GM13977 (cell line): Measurements from ENCODE around the gene SLC16A3.

Source experiments
- DNase-seq: peaks from one replicate; pipeline ENCODE4 v3.0.0; 2012; ENCODE audit warnings: low spot score
- in situ Hi-C: fragments of 300-500 bp; cut with MboI; formaldehyde crosslinking; loops from one replicate; pipeline ENCODE4 v1.12.0; 2022; ENCODE audit warnings: low sequenced_read_pairs, low pct_unique_long_range_greater_than_20kb, mixed read lengths, inconsistent platforms; ENCODE audit not compliant: unreplicated experiment
- TF ChIP-seq, protein P1 (sequence below): IDR thresholded peaks from 2 replicates; pipeline ENCODE4 v1.5.1; 2012; ENCODE audit warnings: mild to moderate bottlenecking, control low read depth; ENCODE audit not compliant: insufficient read depth; ENCODE audit errors: extremely low read depth, missing control alignments

Gene SLC16A3

DNA sequence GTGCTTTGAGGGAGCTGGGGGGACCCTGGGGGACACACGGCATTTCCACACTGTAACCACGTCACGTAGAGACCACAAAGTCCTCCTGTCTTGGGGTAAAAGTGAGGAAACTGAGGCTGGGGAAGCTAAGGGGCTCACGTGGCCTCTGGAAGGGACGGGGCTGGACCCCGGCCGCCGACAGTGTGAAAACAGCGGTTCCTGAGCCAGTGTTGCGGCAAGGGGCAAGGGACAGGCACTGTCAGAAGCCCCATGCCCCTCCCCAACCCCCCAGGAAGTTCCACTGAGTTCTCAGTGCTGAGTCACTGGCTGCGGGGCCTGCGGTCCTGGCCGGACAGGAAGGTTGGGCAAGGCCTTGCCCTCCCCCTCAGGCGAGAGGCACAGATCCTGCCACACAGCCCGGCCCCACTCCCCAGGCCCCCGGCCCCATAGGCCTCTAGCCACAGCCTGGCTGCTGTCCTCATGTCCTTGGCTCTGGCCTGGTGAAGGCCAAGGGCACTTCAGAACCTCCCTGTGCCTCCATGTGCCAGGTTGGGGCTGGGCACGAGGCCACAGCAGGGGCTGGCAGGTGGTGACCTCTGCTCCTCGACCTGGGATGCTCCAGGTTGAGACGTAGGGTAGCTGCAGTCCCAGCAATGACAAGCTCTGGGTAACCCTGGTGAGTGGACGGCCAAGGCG is 11.2 kb upstream of the SLC16A3 start:
- no peak for DNase-seq
- in situ Hi-C loops, result no loop called here
- TF ChIP-seq, protein P1, sequence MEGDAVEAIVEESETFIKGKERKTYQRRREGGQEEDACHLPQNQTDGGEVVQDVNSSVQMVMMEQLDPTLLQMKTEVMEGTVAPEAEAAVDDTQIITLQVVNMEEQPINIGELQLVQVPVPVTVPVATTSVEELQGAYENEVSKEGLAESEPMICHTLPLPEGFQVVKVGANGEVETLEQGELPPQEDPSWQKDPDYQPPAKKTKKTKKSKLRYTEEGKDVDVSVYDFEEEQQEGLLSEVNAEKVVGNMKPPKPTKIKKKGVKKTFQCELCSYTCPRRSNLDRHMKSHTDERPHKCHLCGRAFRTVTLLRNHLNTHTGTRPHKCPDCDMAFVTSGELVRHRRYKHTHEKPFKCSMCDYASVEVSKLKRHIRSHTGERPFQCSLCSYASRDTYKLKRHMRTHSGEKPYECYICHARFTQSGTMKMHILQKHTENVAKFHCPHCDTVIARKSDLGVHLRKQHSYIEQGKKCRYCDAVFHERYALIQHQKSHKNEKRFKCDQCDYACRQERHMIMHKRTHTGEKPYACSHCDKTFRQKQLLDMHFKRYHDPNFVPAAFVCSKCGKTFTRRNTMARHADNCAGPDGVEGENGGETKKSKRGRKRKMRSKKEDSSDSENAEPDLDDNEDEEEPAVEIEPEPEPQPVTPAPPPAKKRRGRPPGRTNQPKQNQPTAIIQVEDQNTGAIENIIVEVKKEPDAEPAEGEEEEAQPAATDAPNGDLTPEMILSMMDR, result no peak

DNA sequence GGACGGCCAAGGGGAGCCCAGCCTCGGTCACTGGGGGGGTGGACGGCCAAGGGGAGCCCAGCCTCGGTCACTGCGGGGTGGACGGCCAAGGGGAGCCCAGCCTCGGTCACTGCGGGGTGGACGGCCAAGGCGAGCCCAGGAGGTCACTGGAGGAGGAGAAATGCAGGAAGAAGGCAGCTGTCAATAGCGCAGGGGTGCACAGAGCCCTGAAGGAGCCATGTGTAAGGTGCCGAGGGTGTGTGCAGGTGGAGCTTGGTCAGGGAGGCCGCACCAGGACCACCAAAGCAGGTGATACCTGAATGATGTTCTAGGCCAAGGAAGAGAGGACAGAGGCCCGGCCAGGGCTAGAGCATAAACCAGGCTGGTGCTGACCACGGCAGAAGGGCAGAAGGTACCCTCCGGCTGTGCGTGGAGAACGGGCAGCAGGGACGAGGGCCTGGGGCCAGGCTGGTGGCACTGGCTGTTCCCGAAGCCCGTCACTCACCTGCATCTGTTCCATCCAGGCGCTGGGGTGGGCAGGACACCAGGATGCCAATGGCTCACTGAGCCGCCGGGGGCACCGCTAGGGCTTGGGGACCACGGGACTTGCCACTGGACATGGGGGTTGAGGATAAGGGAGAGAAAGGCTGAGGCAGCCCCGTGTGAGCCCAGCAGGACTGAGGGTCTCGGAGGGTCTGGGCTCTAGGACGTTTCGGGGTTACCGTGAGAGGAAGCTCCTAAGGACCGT is 10.3 kb upstream of the SLC16A3 start:
- in situ Hi-C loops, result no loop called here
- DNase-seq, result no peak
- TF ChIP-seq, protein P1, result no peak

DNA sequence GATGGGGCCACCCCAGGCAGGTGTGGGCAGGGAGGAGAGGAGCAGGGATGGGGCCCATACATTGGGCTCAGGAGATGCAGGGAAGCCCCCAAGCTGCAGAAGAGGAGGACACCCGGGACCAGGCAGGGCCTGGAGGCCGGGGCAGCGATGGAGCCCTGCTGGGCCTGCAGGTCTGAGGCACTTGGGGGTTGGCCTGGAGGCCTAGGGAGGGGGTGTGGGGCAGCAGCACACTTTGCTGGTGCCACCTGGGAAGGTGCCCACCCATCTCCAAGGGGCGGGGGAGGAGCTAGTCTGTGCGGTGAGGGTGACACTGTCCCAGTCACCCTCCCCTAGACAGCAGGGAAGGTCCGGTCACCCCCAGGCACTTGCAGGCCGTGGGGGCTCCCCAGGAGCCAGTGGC is 9.8 kb upstream of the SLC16A3 start:
- TF ChIP-seq, protein P1, result no peak
- in situ Hi-C loops, result no loop called here
- DNase-seq, result no peak

DNA sequence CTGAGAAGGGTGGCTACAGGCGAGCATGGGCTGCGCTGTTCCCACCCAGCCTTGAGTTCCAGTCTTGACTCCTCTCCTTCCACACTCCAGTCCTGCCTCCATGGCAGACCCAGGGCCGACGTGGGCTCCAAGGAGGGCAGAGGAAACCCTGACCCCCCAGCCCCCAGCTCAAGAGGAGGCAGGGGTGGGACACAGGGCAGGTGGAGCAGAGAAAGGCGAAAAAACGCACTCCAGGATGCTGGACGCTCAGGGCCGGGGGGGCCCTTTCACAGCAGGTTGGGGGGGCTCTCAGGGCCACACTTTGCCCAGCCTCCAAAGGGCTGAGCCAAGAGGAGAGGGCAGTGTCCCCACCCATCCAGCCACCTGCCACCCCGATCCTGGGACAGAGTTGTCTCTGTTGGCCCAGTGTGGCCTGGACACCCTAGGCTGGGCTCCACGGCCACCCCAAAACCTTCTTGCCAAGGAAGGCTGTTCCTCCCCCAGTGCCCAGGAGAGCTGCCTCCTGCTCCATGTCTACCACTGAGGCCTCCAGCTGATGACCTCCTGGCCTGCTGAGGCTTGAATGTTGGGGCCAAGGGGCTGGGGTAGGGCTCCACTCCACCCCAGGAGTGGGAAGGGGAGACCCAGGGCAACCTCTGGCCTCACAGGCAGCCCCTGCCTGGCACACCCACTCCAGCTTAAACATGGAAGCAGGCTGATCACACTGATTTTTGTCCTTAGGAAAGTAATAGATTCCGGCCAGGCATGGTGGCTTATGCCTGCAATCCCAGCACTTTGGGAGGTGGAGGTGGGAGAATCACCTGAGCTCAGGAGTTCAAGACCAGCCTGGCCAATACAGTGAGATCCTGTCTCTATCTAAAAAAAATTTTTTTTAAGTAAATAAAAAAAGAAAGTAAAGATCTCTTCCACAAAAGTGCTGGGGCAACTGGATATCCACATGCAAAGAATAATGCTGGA is 8.8 kb upstream of the SLC16A3 start:
- in situ Hi-C loops, result no loop called here
- DNase-seq, result no peak
- TF ChIP-seq, protein P1, result no peak

DNA sequence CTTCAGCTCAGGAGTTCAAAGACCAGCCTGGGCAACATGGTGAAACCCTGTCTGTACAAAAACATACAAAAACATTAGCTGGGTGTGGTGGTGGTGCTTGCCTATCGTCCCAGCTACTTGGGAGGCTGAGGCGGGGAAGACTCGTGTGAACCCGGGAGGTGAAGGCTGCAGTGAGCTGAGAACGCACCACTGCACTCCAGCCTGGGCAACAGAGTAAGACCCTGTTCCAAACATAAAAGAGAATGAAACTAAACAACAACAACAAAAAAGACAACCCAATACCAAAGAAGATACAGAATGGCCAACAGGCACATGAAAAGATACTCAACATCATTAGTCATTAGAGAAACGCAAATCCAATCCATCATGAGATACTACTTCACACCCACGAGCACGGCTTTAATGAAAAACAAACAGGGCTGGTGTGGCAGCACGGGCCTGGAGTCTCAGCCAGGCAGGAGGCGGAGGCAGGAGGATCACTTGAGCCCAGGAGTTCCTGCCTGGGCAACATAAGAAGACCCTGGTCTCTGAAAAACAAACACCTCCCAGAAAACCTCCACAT is 7.4 kb upstream of the SLC16A3 start:
- in situ Hi-C loops, result no loop called here
- TF ChIP-seq, protein P1, result no peak
- DNase-seq, result no peak

DNA sequence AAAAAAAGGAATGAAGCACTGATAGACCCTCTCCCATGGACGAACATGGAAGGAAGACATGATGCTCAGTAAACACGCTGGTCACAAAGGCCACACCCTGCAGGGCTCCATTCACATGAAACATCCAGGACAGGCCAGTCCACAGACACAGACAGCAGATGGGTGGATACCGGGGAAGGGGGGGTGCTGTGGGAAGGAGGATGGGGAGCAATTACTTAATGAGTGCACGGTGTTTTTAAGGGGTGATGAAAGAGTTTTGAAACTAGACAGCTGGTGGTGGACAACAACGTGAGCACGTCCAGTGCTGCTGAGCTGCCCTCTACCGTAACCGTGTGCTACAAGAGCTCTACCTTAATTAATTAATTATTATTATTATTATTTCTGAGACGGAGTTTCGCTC is 6.0 kb upstream of the SLC16A3 start:
- in situ Hi-C loops, result no loop called here
- no peak for DNase-seq
- TF ChIP-seq, protein P1, result no peak
